Transverse colon (tissue), 4 donors: ENCODE measurements around the gene TMEM38B. TPM values are rescaled to one million over a fixed set of nuclear protein-coding genes. Genes with fewer than 3 reads are reported as not detected.

Experiments
- DNase-seq: peaks from one replicate; pipeline ENCODE4 v3.0.0-alpha.2; 2019
- H3K27ac ChIP-seq, 4 donors: fragments of 200-600 bp; sonication (generic); 2 replicates each; pipeline ENCODE4 v1.5.1; 2016 to 2018; ENCODE audit warnings: inconsistent platforms in 4 of 4
- H3K27me3 ChIP-seq: fragments of 200-600 bp; sonication (generic); 2 replicates; pipeline ENCODE4 v1.5.1; 2017; ENCODE audit warnings: inconsistent platforms
- H3K36me3 ChIP-seq, 4 donors: fragments of 200-600 bp; sonication (generic); 2 replicates each; pipeline ENCODE4 v1.5.1; 2017 to 2019; ENCODE audit warnings: inconsistent platforms in 4 of 4
- H3K4me1 ChIP-seq, 4 donors: fragments of 200-600 bp; sonication (generic); 2 replicates each; pipeline ENCODE4 v1.5.1; 2017 to 2020; ENCODE audit warnings: inconsistent platforms in 4 of 4
- H3K4me3 ChIP-seq, 4 donors: fragments of 200-600 bp; sonication (generic); 1 replicate in 1 of 4; 2 replicates in 3 of 4; pipeline versions ENCODE4 v1.5.1 to v1.6.1; 2017 to 2019; ENCODE audit warnings: inconsistent platforms in 4 of 4
- H3K9me3 ChIP-seq, 2 donors: fragments of 200-600 bp; sonication (generic); 2 replicates each; pipeline ENCODE4 v1.5.1; 2017 to 2019; ENCODE audit warnings: inconsistent platforms in 2 of 2
- EP300 ChIP-seq: sonication (generic); formaldehyde crosslinking; IDR thresholded peaks from one replicate; pipeline ENCODE4 v1.6.1; 2017; ENCODE audit warnings: antibody characterized with exemption, low read depth
- POLR2A ChIP-seq: fragments of 450-650 bp; IDR thresholded peaks from one replicate; pipeline ENCODE4 v1.6.1; 2016; ENCODE audit warnings: antibody characterized with exemption, mild to moderate bottlenecking, moderate library complexity
- POLR2AphosphoS5 ChIP-seq, 3 donors: sonication (generic); formaldehyde crosslinking; IDR thresholded peaks; one replicate each; pipeline ENCODE4 v1.6.1; 2016; ENCODE audit warnings: antibody characterized with exemption in 3 of 3
- WGBS, 2 donors: methylation state at CpG; one replicate each; pipeline ENCODE4 v1.1.5; 2018; ENCODE audit warnings: low coverage in 1 of 2; 5-methylcytosine and 5-hydroxymethylcytosine counted together
- in situ Hi-C, 4 donors: fragments of 200-750 bp; cut with MboI; loops; one replicate each; pipeline versions ENCODE4 v1.15.0 to v1.15.1; 2017; ENCODE audit warnings: low sequenced_read_pairs in 3 of 4, low pct_ligation_motif_present in 1 of 4, low pct_unique_long_range_greater_than_20kb in 1 of 4
- intact Hi-C: fragments of 100-400 bp; cut with DNase I; formaldehyde crosslinking; loops from one replicate; pipeline ENCODE4 v1.15.1; 2023; ENCODE audit warnings: low total_unique reads
- total RNA-seq, 4 donors: library from RNA; depleted of rRNA; stranded (reverse); fragments of >200 nt; gene quantifications; one replicate each; pipeline ENCODE4 v1.1.0, GENCODE V29; 2016
- TF ChIP-seq, protein P1 (sequence below), 5 experiments: fragments of 200-600 bp in 3 of 5; fragments of 450-650 bp in 2 of 5; sonication (generic) in 3 of 5; IDR thresholded peaks; 1 replicate in 2 of 5; 2 replicates in 3 of 5; pipeline ENCODE4 v1.5.1; 2016 to 2017; ENCODE audit warnings: antibody characterized with exemption in 5 of 5, inconsistent platforms in 3 of 5, mild to moderate bottlenecking in 2 of 5, moderate library complexity in 1 of 5

Gene TMEM38B
- total RNA-seq, 4 donors from 2014 or later = 25.2 to 36.6 (median 29.1) TPM

DNA sequence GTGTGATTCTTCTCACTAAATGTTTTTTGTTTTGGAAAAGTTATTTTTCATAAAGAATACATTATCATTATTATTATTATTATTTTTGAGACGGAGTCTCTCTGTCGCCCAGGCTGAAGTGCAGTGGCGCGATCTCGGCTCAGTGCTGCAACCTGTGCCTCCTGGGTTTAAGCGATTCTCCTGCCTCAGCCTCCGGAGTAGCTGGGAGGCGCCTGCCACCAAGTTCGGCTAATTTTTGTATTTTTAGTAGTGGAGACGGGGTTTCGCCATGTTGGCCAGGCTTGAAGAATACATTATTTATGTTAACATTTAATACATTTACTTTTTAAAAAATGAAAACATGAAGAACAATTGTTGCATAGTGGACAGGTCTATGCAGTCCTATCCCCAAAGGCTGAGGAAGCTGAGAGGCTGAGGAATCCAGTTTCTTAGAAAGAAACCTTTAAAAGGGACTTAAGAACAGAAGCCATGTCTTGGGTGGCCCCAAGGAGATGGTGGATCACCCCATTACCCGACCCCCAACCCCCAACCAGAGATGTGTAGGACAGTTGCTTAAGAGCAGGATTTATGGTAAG lies 2.0 kb downstream of the TMEM38B start:
- TF ChIP-seq POLR2AphosphoS5 (IDR thresholded peaks at IDR 0.05) (no peak), POLR2A (no peak), EP300 (no peak)
- TF ChIP-seq, protein P1, sequence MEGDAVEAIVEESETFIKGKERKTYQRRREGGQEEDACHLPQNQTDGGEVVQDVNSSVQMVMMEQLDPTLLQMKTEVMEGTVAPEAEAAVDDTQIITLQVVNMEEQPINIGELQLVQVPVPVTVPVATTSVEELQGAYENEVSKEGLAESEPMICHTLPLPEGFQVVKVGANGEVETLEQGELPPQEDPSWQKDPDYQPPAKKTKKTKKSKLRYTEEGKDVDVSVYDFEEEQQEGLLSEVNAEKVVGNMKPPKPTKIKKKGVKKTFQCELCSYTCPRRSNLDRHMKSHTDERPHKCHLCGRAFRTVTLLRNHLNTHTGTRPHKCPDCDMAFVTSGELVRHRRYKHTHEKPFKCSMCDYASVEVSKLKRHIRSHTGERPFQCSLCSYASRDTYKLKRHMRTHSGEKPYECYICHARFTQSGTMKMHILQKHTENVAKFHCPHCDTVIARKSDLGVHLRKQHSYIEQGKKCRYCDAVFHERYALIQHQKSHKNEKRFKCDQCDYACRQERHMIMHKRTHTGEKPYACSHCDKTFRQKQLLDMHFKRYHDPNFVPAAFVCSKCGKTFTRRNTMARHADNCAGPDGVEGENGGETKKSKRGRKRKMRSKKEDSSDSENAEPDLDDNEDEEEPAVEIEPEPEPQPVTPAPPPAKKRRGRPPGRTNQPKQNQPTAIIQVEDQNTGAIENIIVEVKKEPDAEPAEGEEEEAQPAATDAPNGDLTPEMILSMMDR (IDR thresholded peaks at IDR 0.05) = no peak
- peaks cover 10 to 49% (median 22%) of the 10 kb centered on the region in 4 donors for H3K4me1 ChIP-seq
- H3K27me3 ChIP-seq = peaks cover 23% of the 10 kb centered on the region
- H3K27ac ChIP-seq = no peak overlapping the region
- no peaks in the 10 kb centered on the region for H3K36me3 ChIP-seq
- 93 to 95% methylated on average over 11 to 12 of the region's 12 CpGs for WGBS, 2 donors
- DNase-seq = no peak
- in situ Hi-C loops (no loop called here), intact Hi-C loops (no loop called here)
- no peak overlapping the region for H3K4me3 ChIP-seq
- no peaks in the 10 kb centered on the region for H3K9me3 ChIP-seq

DNA sequence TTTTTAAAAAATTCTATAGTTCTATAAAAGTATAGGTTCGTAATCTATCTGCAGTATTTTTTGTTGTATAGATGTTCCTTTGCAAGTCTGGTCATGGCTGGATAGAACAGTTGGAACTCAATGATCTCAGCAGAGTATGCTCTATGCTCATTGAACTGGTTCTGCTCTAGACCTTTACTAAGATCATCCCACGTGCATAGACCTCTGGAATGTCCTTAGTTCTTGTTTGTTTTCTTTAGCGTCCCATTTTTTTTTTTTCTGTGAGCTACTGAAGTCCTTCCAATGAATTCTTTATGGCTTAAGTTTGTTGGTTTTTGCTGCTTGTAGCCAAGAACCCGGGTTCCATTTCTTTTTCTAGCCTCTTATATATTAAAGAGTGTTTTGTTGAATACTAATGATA lies 3.5 kb downstream of the TMEM38B start:
- no peak for DNase-seq
- intact Hi-C loops (no loop called here), in situ Hi-C loops (no loop called here)
- Histone ChIP-seq H3K9me3 (no peaks in the 10 kb centered on the region), H3K4me1 (peaks cover 10 to 55% (median 22%) of the 10 kb centered on the region in 4 donors), H3K27me3 (peaks cover 7% of the 10 kb centered on the region), H3K36me3 (no peaks in the 10 kb centered on the region), H3K4me3 (no peak overlapping the region), H3K27ac (no peak overlapping the region)
- WGBS, 2 donors = 38 to 51% methylated on average over 4 of the region's 4 CpGs
- TF ChIP-seq, protein P1 (IDR thresholded peaks at IDR 0.05) = no peak
- no peak for TF ChIP-seq EP300
- TF ChIP-seq POLR2A = no peak
- no peak for TF ChIP-seq POLR2AphosphoS5 (IDR thresholded peaks at IDR 0.05)

DNA sequence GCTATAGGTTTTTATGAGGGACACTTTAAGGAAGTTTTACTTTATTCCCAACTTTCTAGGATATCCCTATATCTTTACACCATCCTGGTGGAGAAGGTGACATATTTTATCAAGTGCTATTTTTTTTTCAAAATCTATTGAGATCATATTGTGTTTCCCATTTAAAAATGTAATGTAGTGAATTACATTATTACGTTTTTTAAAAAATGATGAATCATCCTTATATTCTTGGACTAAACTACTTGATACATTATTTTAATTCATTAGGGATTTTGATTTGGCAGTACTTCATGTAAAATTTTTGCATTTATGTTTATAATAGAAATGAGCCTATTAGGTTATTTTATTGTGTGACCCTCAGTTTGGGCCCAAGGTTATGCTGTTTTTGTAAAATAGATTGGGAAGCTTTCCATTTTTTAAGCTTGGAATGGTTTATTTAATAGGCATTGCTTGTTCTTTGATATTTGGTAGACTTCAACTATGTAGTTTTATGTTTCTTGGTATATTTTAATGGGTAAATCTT lies 4.1 kb downstream of the TMEM38B start:
- Histone ChIP-seq H3K4me1 (peaks cover 7 to 50% (median 19%) of the 10 kb centered on the region in 4 donors), H3K27me3 (peaks cover 3% of the 10 kb centered on the region), H3K27ac (no peak overlapping the region), H3K36me3 (no peaks in the 10 kb centered on the region), H3K4me3 (no peak overlapping the region), H3K9me3 (no peaks in the 10 kb centered on the region)
- in situ Hi-C loops = no loop called here
- WGBS, 2 donors = 79 to 92% methylated on average over 1 of the region's 1 CpG
- intact Hi-C loops = no loop called here
- TF ChIP-seq, protein P1 (IDR thresholded peaks at IDR 0.05) = no peak
- no peak for TF ChIP-seq EP300
- no peak for TF ChIP-seq POLR2A
- no peak for TF ChIP-seq POLR2AphosphoS5 (IDR thresholded peaks at IDR 0.05)
- no peak for DNase-seq

DNA sequence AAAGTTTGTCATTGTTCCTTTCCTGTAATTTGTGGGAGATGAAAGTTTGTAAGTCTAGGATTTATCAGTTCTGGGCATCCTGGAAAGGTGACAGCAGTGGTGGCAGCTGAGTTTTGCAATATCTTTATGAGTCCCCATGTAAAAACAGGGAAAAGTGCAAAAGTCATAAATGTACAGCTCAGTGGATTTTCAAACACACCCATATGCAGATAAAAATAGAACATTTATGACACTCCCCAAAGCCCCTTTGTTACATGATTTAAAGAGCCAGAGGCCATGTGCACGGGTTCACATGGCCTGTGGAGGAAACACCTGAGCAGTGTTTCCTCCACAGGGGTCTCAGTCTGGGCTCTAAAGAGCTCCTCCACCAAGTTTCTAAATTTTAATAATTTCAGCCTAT lies 6.3 kb downstream of the TMEM38B start:
- DNase-seq = peak; percentile 34
- in situ Hi-C loops (loop anchor here in 2 of 4 donors (25.0 kb wide), 2 partner anchors 88 to 263 kb away; partner anchors contain the start of gene FSD1L (in 2 of the 2)), intact Hi-C loops (no loop called here)
- peaks cover under 1 to 37% (median 8%) of the 10 kb centered on the region in 4 donors for H3K4me1 ChIP-seq
- TF ChIP-seq POLR2A (no peak), POLR2AphosphoS5 (IDR thresholded peaks at IDR 0.05) (no peak), EP300 (no peak)
- TF ChIP-seq, protein P1 (IDR thresholded peaks at IDR 0.05) = no peak
- no peaks in the 10 kb centered on the region for H3K27me3 ChIP-seq
- no peak overlapping the region for H3K4me3 ChIP-seq
- WGBS, 2 donors = 37% methylated on average over 1 of the region's 1 CpG; no CpG with 5 or more reads in 1 of the 2 donors
- H3K27ac ChIP-seq = peak overlapping the region; percentile 37 to 57 (median 50)
- no peaks in the 10 kb centered on the region for H3K36me3 ChIP-seq
- H3K9me3 ChIP-seq = no peaks in the 10 kb centered on the region
